ENCODE measurements around the gene C3orf18.
"Not testable (repeated sequence)": the region's sequence is repeated elsewhere in the genome, so short reads cannot be mapped to it uniquely, and the experiment has no call there.

C3orf18 gene

GRCh38 chr3:50517721-50518206 is 49.8 kb downstream of the C3orf18 start:
- no peaks in the 10 kb centered on the region for H3K9me3 ChIP-seq (ENCODE audit: severe bottlenecking)
- H3K27me3 ChIP-seq (ENCODE audit: insufficient read depth, low read depth, severe bottlenecking): no peaks in the 10 kb centered on the region
- no peak overlapping the region for H3K27ac ChIP-seq
- DNase-seq: no peak
- no peaks in the 10 kb centered on the region for H3K36me3 ChIP-seq
- H3K4me3 ChIP-seq (ENCODE audit: low read depth, low read length): no peak overlapping the region
- TF ChIP-seq CTCF (IDR thresholded peaks at IDR 0.05; ENCODE audit: low read depth, low read length): no peak

GRCh38 chr3:50516440-50516871 is 51.1 kb downstream of the C3orf18 start:
- peak; percentile 53 for DNase-seq
- Histone ChIP-seq H3K4me3 (ENCODE audit: low read depth, low read length) (no peak overlapping the region), H3K27ac (peak overlapping the region; percentile 78), H3K9me3 (ENCODE audit: severe bottlenecking) (no peaks in the 10 kb centered on the region), H3K27me3 (ENCODE audit: insufficient read depth, low read depth, severe bottlenecking) (no peaks in the 10 kb centered on the region), H3K36me3 (no peaks in the 10 kb centered on the region)
- no peak for TF ChIP-seq CTCF (IDR thresholded peaks at IDR 0.05; ENCODE audit: low read depth, low read length)

GRCh38 chr3:50515565-50516439 is 51.7 kb downstream of the C3orf18 start:
- Histone ChIP-seq H3K27me3 (ENCODE audit: insufficient read depth, low read depth, severe bottlenecking) (no peaks in the 10 kb centered on the region), H3K9me3 (ENCODE audit: severe bottlenecking) (no peaks in the 10 kb centered on the region), H3K27ac (peak overlapping the region; percentile 78), H3K36me3 (no peaks in the 10 kb centered on the region), H3K4me3 (ENCODE audit: low read depth, low read length) (peak overlapping the region; percentile 27)
- peak; percentile 89 for DNase-seq
- peak; percentile 12; the same call in 1 of the 2 replicates for TF ChIP-seq CTCF (IDR thresholded peaks at IDR 0.05; ENCODE audit: low read depth, low read length)

- not testable (repeated sequence) for H3K27ac ChIP-seq; H3K27me3 ChIP-seq (ENCODE audit: insufficient read depth, low read depth, severe bottlenecking); DNase-seq; H3K4me3 ChIP-seq (ENCODE audit: low read depth, low read length); H3K9me3 ChIP-seq (ENCODE audit: severe bottlenecking); H3K36me3 ChIP-seq
Measured at GRCh38 chr3:50512908-50513307, 54.6 kb downstream of the C3orf18 start.

- Histone ChIP-seq H3K36me3 (no peaks in the 10 kb centered on the region), H3K9me3 (ENCODE audit: severe bottlenecking) (no peaks in the 10 kb centered on the region), H3K27me3 (ENCODE audit: insufficient read depth, low read depth, severe bottlenecking) (no peaks in the 10 kb centered on the region), H3K27ac (peak overlapping the region; percentile 51), H3K4me3 (ENCODE audit: low read depth, low read length) (no peak overlapping the region)
- no peak for TF ChIP-seq CTCF (IDR thresholded peaks at IDR 0.05; ENCODE audit: low read depth, low read length)
- DNase-seq: peak; percentile 95
Measured at GRCh38 chr3:50512131-50512530, 55.4 kb downstream of the C3orf18 start.

- Histone ChIP-seq H3K27ac (no peak overlapping the region), H3K4me3 (ENCODE audit: low read depth, low read length) (no peak overlapping the region), H3K9me3 (ENCODE audit: severe bottlenecking) (no peaks in the 10 kb centered on the region), H3K27me3 (ENCODE audit: insufficient read depth, low read depth, severe bottlenecking) (no peaks in the 10 kb centered on the region), H3K36me3 (no peaks in the 10 kb centered on the region)
- no peak for TF ChIP-seq CTCF (IDR thresholded peaks at IDR 0.05; ENCODE audit: low read depth, low read length)
- no peak for DNase-seq
Measured at GRCh38 chr3:50510325-50510724, 57.2 kb downstream of the C3orf18 start.
